Activated CD8-positive, alpha-beta T cell treated with anti-CD3 and anti-CD28 coated beads, Interleukin-2, amount 10 ng/mL, durations not matched to agents 7 days and 5 days (primary cell): ENCODE data around the gene MPP2. TPM values are rescaled to one million over a fixed set of nuclear protein-coding genes. Genes with fewer than 3 reads are reported as not detected.

Experiments used
- total RNA-seq, 2 experiments: library from RNA; stranded (reverse); gene quantifications; one replicate each; pipeline ENCODE4 v1.2.3, GENCODE V29; 2021

MPP2 gene
- total RNA-seq, 2 experiments from 2014 or later = 1.2 to 1.8 TPM

Other genes starting within 250 kb of the MPP2 start
- 1 to 10 TPM; 5.4 to 6.9 TPM for gene MEOX1, start 245.6 kb downstream of the MPP2 start, total RNA-seq
- not detected for gene SOST, start 148.7 kb downstream of the MPP2 start, total RNA-seq
- gene DUSP3, start 128.6 kb downstream of the MPP2 start, total RNA-seq = 10 to 100 TPM in 1 of 2 experiments, 1 to 10 TPM in 1; 9.2 to 14.7 TPM
- gene CFAP97D1, start 127.1 kb downstream of the MPP2 start, total RNA-seq = not detected
- gene MPP3, start 74.4 kb downstream of the MPP2 start, total RNA-seq = not detected
- not detected for gene CD300LG, start 60.4 kb downstream of the MPP2 start, total RNA-seq
- gene PPY, start 34.9 kb upstream of the MPP2 start, total RNA-seq = not detected
- gene PYY, start 46.4 kb upstream of the MPP2 start, total RNA-seq = not detected
- under 1 TPM; 0.68 to 0.78 TPM for gene NAGS, start 97.1 kb upstream of the MPP2 start, total RNA-seq
- gene TMEM101, start 107.4 kb upstream of the MPP2 start, total RNA-seq = 10 to 100 TPM; 24.3 to 26.0 TPM
- 10 to 100 TPM; 61.9 to 62.5 TPM for gene LSM12, start 159.1 kb upstream of the MPP2 start, total RNA-seq
- 10 to 100 TPM; 19.3 to 19.7 TPM for gene G6PC3, start 163.2 kb upstream of the MPP2 start, total RNA-seq
- 10 to 100 TPM; 24.0 to 24.9 TPM for gene HDAC5, start 216.1 kb upstream of the MPP2 start, total RNA-seq
- gene HROB, start 234.4 kb upstream of the MPP2 start, total RNA-seq = 10 to 100 TPM; 16.4 to 18.0 TPM